ENCODE data around the gene OSBPL5.

DNA sequence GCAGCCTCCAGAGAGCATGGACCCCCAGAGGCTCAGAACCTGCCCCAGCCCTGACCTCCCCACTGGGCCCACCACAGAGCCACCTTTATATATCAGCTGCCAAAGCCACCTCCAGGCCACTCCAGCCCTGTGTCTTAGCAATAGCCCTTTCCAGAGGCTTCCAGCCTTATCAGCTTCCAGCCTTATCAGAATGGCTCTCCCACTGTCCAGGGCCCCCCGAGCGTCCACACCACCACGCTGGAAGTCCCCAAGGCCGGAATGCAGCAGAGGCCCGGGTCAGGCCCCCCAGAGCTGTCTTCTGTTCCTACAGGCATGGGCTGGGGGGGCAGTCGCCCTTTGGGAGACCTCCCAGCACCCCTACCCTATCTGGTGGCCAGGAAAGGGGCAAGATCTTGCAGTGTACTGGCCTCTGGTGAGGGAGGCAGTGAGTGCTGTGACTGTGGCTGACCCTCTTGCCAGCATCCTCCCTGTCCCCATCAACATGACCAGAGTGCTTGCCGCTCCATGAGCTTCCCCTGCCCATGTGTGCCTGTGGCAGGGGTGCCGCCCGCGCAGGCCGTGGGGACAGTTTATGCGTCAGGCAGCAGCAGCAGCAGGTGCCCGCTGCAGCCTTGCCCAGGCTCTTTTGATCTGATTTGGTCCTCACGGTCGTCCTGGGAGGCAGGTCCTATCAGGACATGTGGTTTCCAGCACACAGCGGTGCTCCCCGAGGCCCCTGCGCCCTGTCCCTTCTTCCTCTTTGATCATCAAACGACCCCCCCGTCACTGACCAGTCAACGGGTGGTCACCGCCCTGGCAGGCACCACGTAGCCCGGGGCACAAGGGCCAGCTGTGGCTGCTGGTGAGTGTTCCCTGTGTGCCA is 15.9 kb downstream of the OSBPL5 start:
- TF ChIP-seq, protein P1, sequence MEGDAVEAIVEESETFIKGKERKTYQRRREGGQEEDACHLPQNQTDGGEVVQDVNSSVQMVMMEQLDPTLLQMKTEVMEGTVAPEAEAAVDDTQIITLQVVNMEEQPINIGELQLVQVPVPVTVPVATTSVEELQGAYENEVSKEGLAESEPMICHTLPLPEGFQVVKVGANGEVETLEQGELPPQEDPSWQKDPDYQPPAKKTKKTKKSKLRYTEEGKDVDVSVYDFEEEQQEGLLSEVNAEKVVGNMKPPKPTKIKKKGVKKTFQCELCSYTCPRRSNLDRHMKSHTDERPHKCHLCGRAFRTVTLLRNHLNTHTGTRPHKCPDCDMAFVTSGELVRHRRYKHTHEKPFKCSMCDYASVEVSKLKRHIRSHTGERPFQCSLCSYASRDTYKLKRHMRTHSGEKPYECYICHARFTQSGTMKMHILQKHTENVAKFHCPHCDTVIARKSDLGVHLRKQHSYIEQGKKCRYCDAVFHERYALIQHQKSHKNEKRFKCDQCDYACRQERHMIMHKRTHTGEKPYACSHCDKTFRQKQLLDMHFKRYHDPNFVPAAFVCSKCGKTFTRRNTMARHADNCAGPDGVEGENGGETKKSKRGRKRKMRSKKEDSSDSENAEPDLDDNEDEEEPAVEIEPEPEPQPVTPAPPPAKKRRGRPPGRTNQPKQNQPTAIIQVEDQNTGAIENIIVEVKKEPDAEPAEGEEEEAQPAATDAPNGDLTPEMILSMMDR (IDR thresholded peaks at IDR 0.05) = no peak
- TF ChIP-seq POLR2A (IDR thresholded peaks at IDR 0.05) (no peak), POLR2AphosphoS5 (IDR thresholded peaks at IDR 0.05; ENCODE audit: insufficient read depth in 1 of 2, low read depth in 1 of 2) (no peak)
